Left cardiac atrium (tissue), 4 donors: ENCODE results near the gene CHMP4B. TPM values are rescaled to one million over a fixed set of nuclear protein-coding genes. Genes with fewer than 3 reads are reported as not detected.

Experiments
- ATAC-seq, 2 donors: fragments of 200-7000 bp; cut with Tn5 transposase; one replicate each; pipeline ENCODE4 v1.9.1; 2020; ENCODE audit warnings: mild to moderate bottlenecking in 2 of 2, moderate library complexity in 2 of 2
- DNase-seq: peaks from one replicate; pipeline ENCODE4 v3.0.0-alpha.2; 2020
- intact Hi-C, 2 donors: fragments of 100-400 bp; cut with DNase I; formaldehyde crosslinking; loops; one replicate each; pipeline versions ENCODE4 v1.14.1 to v1.15.1; 2022 to 2023
- total RNA-seq, 2 donors: library from RNA; stranded (reverse); fragmentation: NEBNext Ultra II Directional; extraction: Animal tissue kit (Norgen Biotek cat#: 25700); gene quantifications; one replicate each; pipeline ENCODE4 v1.2.1, GENCODE V29; 2021
- donor health status: DM: no; HTN: yes; CAD: no.
- donor health status: DM: no; HTN: yes; CAD: no; lungs with severe emphysema.
- donor health status: DM: yes; HTN: yes; CAD: no.
- donor health status: Dilated cardiomyopathy.

Gene CHMP4B
- total RNA-seq, 2 donors from 2014 or later = 82.2 to 97.7 TPM

GRCh38 chr20:33812908-33813462, 1.8 kb downstream of the CHMP4B start:
- ATAC-seq (no peak), DNase-seq (no peak)
- intact Hi-C loops = loop anchor here in 1 of 2 donors (10.0 kb wide), 1 partner anchor 68 kb away; no protein-coding TSS in a partner anchor

GRCh38 chr20:33814238-33814712, 3.1 kb downstream of the CHMP4B start:
- DNase-seq (no peak), ATAC-seq (no peak)
- intact Hi-C loops = loop anchor here in 1 of 2 donors (10.0 kb wide), 1 partner anchor 69 kb away; no protein-coding TSS in a partner anchor

GRCh38 chr20:33815671-33816070, 4.5 kb downstream of the CHMP4B start:
- intact Hi-C loops = loop anchor here in 1 of 2 donors (10.0 kb wide), 1 partner anchor 71 kb away; no protein-coding TSS in a partner anchor
- ATAC-seq (no peak), DNase-seq (no peak)

- ATAC-seq (no peak), DNase-seq (no peak)
- intact Hi-C loops = loop anchor here in 1 of 2 donors (10.0 kb wide), 1 partner anchor 71 kb away; no protein-coding TSS in a partner anchor
These were observed 5.0 kb downstream of the CHMP4B start for GRCh38 chr20:33816191-33816590.

- DNase-seq (no peak), ATAC-seq (no peak)
- intact Hi-C loops = loop anchor here in 1 of 2 donors (10.0 kb wide), 1 partner anchor 73 kb away; no protein-coding TSS in a partner anchor
These were observed 6.3 kb downstream of the CHMP4B start for GRCh38 chr20:33817411-33817810.

GRCh38 chr20:33819456-33819855, 8.3 kb downstream of the CHMP4B start:
- intact Hi-C loops = loop anchor here in 1 of 2 donors (10.0 kb wide), 1 partner anchor 75 kb away; no protein-coding TSS in a partner anchor
- ATAC-seq (no peak), DNase-seq (no peak)

GRCh38 chr20:33820362-33820761, 9.2 kb downstream of the CHMP4B start:
- ATAC-seq = peak in 1 of 2 donors; percentile 28
- intact Hi-C loops = no loop called here
- no peak for DNase-seq

GRCh38 chr20:33821270-33821836, 10.2 kb downstream of the CHMP4B start:
- ATAC-seq (peak in 1 of 2 donors; percentile 33), DNase-seq (no peak)
- intact Hi-C loops = no loop called here

- intact Hi-C loops = no loop called here
- ATAC-seq = peak; percentile 69 to 81
- DNase-seq = no peak
These were observed 11.3 kb downstream of the CHMP4B start for GRCh38 chr20:33822423-33822822.

- ATAC-seq (no peak), DNase-seq (no peak)
- intact Hi-C loops = no loop called here
These were observed 11.8 kb downstream of the CHMP4B start for GRCh38 chr20:33822991-33823390.

GRCh38 chr20:33824852-33825251, 13.7 kb downstream of the CHMP4B start:
- intact Hi-C loops = no loop called here
- ATAC-seq (no peak), DNase-seq (no peak)

GRCh38 chr20:33825340-33826269, 14.5 kb downstream of the CHMP4B start:
- ATAC-seq (no peak), DNase-seq (no peak)
- intact Hi-C loops = no loop called here

GRCh38 chr20:33826270-33826897, 15.2 kb downstream of the CHMP4B start:
- intact Hi-C loops = no loop called here
- DNase-seq (no peak), ATAC-seq (no peak)

GRCh38 chr20:33827109-33827508, 16.0 kb downstream of the CHMP4B start:
- no peak for ATAC-seq
- intact Hi-C loops = no loop called here
- DNase-seq = no peak

GRCh38 chr20:33827634-33828325, 16.6 kb downstream of the CHMP4B start:
- intact Hi-C loops = no loop called here
- ATAC-seq = no peak
- DNase-seq = no peak

- ATAC-seq = no peak
- intact Hi-C loops = no loop called here
- no peak for DNase-seq
These were observed 17.2 kb downstream of the CHMP4B start for GRCh38 chr20:33828326-33828844.

- ATAC-seq (peak in 1 of 2 donors; percentile 10), DNase-seq (no peak)
- intact Hi-C loops = no loop called here
These were observed 17.9 kb downstream of the CHMP4B start for GRCh38 chr20:33828967-33829560.

- intact Hi-C loops = no loop called here
- DNase-seq (no peak), ATAC-seq (no peak)
These were observed 18.5 kb downstream of the CHMP4B start for GRCh38 chr20:33829636-33830035.
